Endodermal cell (in vitro differentiated cells): ENCODE data around the gene CPED1. TPM values are rescaled to one million over a fixed set of nuclear protein-coding genes. Genes with fewer than 3 reads are reported as not detected.

Experiments used
- DNase-seq: peaks from one replicate; pipeline ENCODE4 v3.0.0-alpha.2; 2017
- H3K27ac ChIP-seq: 2 replicates; pipeline ENCODE4 v1.5.1; 2013; ENCODE audit warnings: mild to moderate bottlenecking, low read depth, low read length, moderate library complexity
- H3K27me3 ChIP-seq: 2 replicates; pipeline ENCODE4 v1.6.1; 2013; ENCODE audit warnings: mild to moderate bottlenecking, low read length, moderate library complexity; ENCODE audit not compliant: insufficient read depth, control insufficient read depth, poor library complexity, severe bottlenecking
- H3K36me3 ChIP-seq: 2 replicates; pipeline ENCODE4 v1.7.0; 2013; ENCODE audit warnings: mild to moderate bottlenecking, low read length, moderate library complexity; ENCODE audit not compliant: control insufficient read depth, insufficient read depth
- H3K4me1 ChIP-seq: one replicate; pipeline ENCODE4 v1.7.0; 2013; ENCODE audit warnings: low read length; ENCODE audit not compliant: control insufficient read depth, insufficient read depth
- H3K4me3 ChIP-seq: 2 replicates; pipeline ENCODE4 v1.5.1; 2013; ENCODE audit warnings: mild to moderate bottlenecking, low read length, moderate library complexity
- H3K9ac ChIP-seq: 2 replicates; pipeline ENCODE4 v1.6.1; 2013; ENCODE audit warnings: mild to moderate bottlenecking, low read length, moderate library complexity; ENCODE audit not compliant: poor library complexity, severe bottlenecking; ENCODE audit errors: extremely low read depth
- H3K9me3 ChIP-seq: 2 replicates; pipeline ENCODE4 v1.6.1; 2013; ENCODE audit warnings: mild to moderate bottlenecking, low read length, moderate library complexity; ENCODE audit not compliant: control insufficient read depth
- H3K27ac Mint-ChIP-seq: 2 replicates; pipeline ENCODE4 v1.8.0; 2020; ENCODE audit warnings: mixed read lengths
- H3K27me3 Mint-ChIP-seq: 2 replicates; pipeline ENCODE4 v1.8.0; 2021; ENCODE audit warnings: mild to moderate bottlenecking, mixed read lengths; ENCODE audit not compliant: insufficient read depth
- H3K36me3 Mint-ChIP-seq: 2 replicates; pipeline ENCODE4 v1.8.0; 2020; ENCODE audit warnings: low read depth, mixed read lengths
- H3K4me1 Mint-ChIP-seq: 2 replicates; pipeline ENCODE4 v1.8.0; 2020; ENCODE audit warnings: mixed read lengths
- H3K4me3 Mint-ChIP-seq: 2 replicates; pipeline ENCODE4 v1.8.0; 2020; ENCODE audit warnings: mild to moderate bottlenecking, moderate library complexity, mixed read lengths
- H3K9me3 Mint-ChIP-seq: 2 replicates; pipeline ENCODE4 v1.8.0; 2020; ENCODE audit warnings: mild to moderate bottlenecking, mixed read lengths
- CTCF ChIP-seq: fragments of 200-600 bp; sonication (generic); conservative IDR thresholded peaks from 2 replicates; pipeline ENCODE4 v1.5.0; 2021; ENCODE audit warnings: antibody characterized with exemption, mild to moderate bottlenecking
- WGBS, 2 experiments: methylation state at CpG; one replicate each; pipeline versions ENCODE4 v1.1.5 to v1.1.7; 2013; ENCODE audit warnings: missing lambda C conversion rate in 2 of 2, mixed read lengths in 1 of 2; ENCODE audit not compliant: insufficient coverage in 1 of 2, insufficient read length in 1 of 2; 5-methylcytosine and 5-hydroxymethylcytosine counted together
- total RNA-seq, 2 donors: library from RNA; stranded (reverse); fragmentation: NEBNext Ultra II Directional in 1 of 2; extraction: Animal tissue kit (Norgen Biotek cat#: 25700) in 1 of 2; gene quantifications; 2 replicates in 1 of 2; 3 replicates in 1 of 2; pipeline ENCODE4 v1.2.1, GENCODE V29; 2021

The CPED1 gene
- total RNA-seq, 2 donors from 2014 or later = 1.1 TPM; not detected in 1

- no peak overlapping the region for H3K4me3 Mint-ChIP-seq
- no peak for DNase-seq
- H3K36me3 Mint-ChIP-seq = no peaks in the 10 kb centered on the region
- H3K9me3 Mint-ChIP-seq = no peaks in the 10 kb centered on the region
- no peak overlapping the region for H3K27ac Mint-ChIP-seq
- H3K4me1 ChIP-seq = no peaks in the 10 kb centered on the region
- no peaks in the 10 kb centered on the region for H3K36me3 ChIP-seq
- TF ChIP-seq CTCF = no peak
- H3K9me3 ChIP-seq = no peaks in the 10 kb centered on the region
- WGBS, 2 experiments = 83 to 90% methylated on average over 1 to 2 of the region's 2 CpGs
- H3K4me3 ChIP-seq = no peak overlapping the region
- no peak overlapping the region for H3K9ac ChIP-seq
- no peaks in the 10 kb centered on the region for H3K27me3 Mint-ChIP-seq
- H3K27ac ChIP-seq = no peak overlapping the region
- H3K27me3 ChIP-seq = no peaks in the 10 kb centered on the region
- H3K4me1 Mint-ChIP-seq = peaks cover 9% of the 10 kb centered on the region
Observed at GRCh38 chr7:121157885-121158590, 169.5 kb downstream of the CPED1 start.

GRCh38 chr7:121158665-121159064 lies 170.2 kb downstream of the CPED1 start:
- H3K27ac ChIP-seq = no peak overlapping the region
- H3K9me3 ChIP-seq = no peaks in the 10 kb centered on the region
- no peak overlapping the region for H3K4me3 ChIP-seq
- no peak for TF ChIP-seq CTCF
- H3K36me3 ChIP-seq = no peaks in the 10 kb centered on the region
- no peaks in the 10 kb centered on the region for H3K27me3 ChIP-seq
- Mint-ChIP-seq H3K4me1 (peaks cover 9% of the 10 kb centered on the region), H3K4me3 (no peak overlapping the region), H3K27me3 (no peaks in the 10 kb centered on the region), H3K9me3 (no peaks in the 10 kb centered on the region), H3K36me3 (no peaks in the 10 kb centered on the region), H3K27ac (no peak overlapping the region)
- no peak for DNase-seq
- 92% methylated on average over 2 of the region's 3 CpGs; no CpG with 5 or more reads in 1 of the 2 experiments for WGBS, 2 experiments
- H3K4me1 ChIP-seq = no peaks in the 10 kb centered on the region
- H3K9ac ChIP-seq = no peak overlapping the region

DNA sequence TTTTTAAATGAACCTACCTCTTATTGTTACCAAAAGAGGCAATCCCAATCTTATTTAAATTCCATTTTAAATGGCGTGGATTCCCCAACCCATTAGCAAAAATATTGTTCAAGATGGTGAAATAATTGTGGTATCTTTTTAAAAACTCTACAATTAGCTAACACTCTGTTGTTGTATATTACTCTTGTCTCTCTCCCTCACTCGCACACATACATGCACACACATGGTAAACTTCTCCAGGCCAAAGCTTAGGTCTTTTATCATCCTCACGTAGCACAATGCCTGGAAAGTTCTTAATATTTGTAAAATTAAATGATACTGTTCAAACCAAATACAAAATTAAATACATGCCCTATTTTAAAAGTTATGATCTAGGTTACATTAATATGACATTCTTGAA lies 171.0 kb downstream of the CPED1 start:
- peaks cover 9% of the 10 kb centered on the region for H3K4me1 Mint-ChIP-seq
- no peak overlapping the region for H3K9ac ChIP-seq
- no peak overlapping the region for H3K4me3 Mint-ChIP-seq
- no peaks in the 10 kb centered on the region for H3K4me1 ChIP-seq
- no peaks in the 10 kb centered on the region for H3K9me3 ChIP-seq
- TF ChIP-seq CTCF = no peak
- H3K27ac Mint-ChIP-seq = no peak overlapping the region
- 88% methylated on average over 1 of the region's 3 CpGs; no CpG with 5 or more reads in 1 of the 2 experiments for WGBS, 2 experiments
- no peak overlapping the region for H3K27ac ChIP-seq
- H3K27me3 Mint-ChIP-seq = no peaks in the 10 kb centered on the region
- H3K36me3 ChIP-seq = no peaks in the 10 kb centered on the region
- no peaks in the 10 kb centered on the region for H3K9me3 Mint-ChIP-seq
- H3K36me3 Mint-ChIP-seq = no peaks in the 10 kb centered on the region
- H3K4me3 ChIP-seq = no peak overlapping the region
- DNase-seq = no peak
- H3K27me3 ChIP-seq = no peaks in the 10 kb centered on the region
